ENCODE results near the gene IL1B.

Gene IL1B

DNA sequence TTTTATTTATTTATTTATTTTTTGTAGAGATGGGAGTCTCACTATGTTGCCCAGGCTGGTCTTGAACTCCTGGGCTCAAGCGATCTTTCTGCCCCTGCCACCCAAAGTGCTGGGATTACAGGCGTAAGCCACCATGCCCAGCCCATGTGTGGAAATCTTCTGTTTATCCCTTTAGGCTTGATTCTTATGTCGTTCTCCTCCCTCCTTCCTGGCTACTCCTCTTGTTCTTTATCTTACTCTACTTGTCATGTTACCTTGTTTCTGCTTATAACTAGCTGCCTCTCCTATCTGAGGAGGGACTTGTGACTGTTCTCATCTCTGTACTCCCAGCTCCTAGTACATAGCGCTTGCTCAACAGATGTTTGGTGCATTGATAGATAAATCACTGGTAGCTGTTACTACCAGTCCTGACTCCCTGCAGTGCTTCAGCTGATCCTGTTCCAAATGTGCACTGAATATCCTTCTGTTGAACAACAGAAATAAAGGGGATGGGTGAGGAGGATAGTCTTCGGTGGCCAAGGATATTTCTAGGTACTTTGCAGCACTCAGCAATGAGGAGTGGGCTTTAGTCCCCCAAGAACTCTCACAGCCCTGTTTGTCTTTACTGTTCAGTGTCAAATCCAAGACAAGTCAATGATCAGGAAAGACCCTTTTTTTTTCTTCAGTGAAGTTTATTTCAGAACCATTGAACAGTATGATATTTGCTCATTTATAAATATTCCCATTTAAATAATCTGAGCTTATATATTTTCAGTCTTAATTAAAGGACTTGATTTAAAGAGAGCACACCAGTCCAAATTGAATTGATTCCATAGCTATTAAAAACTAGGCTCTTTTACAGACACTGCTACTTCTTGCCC is 7.2 kb downstream of the IL1B start:
- TF ChIP-seq, protein P1, sequence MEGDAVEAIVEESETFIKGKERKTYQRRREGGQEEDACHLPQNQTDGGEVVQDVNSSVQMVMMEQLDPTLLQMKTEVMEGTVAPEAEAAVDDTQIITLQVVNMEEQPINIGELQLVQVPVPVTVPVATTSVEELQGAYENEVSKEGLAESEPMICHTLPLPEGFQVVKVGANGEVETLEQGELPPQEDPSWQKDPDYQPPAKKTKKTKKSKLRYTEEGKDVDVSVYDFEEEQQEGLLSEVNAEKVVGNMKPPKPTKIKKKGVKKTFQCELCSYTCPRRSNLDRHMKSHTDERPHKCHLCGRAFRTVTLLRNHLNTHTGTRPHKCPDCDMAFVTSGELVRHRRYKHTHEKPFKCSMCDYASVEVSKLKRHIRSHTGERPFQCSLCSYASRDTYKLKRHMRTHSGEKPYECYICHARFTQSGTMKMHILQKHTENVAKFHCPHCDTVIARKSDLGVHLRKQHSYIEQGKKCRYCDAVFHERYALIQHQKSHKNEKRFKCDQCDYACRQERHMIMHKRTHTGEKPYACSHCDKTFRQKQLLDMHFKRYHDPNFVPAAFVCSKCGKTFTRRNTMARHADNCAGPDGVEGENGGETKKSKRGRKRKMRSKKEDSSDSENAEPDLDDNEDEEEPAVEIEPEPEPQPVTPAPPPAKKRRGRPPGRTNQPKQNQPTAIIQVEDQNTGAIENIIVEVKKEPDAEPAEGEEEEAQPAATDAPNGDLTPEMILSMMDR (conservative IDR thresholded peaks at IDR 0.05; ENCODE audit: low read depth, low read length) = no peak
- Histone ChIP-seq H3K4me2 (no peak overlapping the region), H3K27ac (no peak overlapping the region), H2AFZ (ENCODE audit: low read depth) (no peak overlapping the region), H4K20me1 (ENCODE audit: insufficient read depth) (no peaks in the 10 kb centered on the region), H3K4me1 (ENCODE audit: low read depth, poor library complexity, severe bottlenecking) (no peaks in the 10 kb centered on the region), H3K79me2 (ENCODE audit: insufficient read depth, low read depth) (no peaks in the 10 kb centered on the region), H3K4me3 (IDR thresholded peaks at IDR 0.05; ENCODE audit: insufficient read depth, low read depth, low read length) (no peak overlapping the region), H3K36me3 (ENCODE audit: insufficient read depth) (no peaks in the 10 kb centered on the region), H3K9ac (no peak overlapping the region), H3K27me3 (ENCODE audit: insufficient read depth, low read depth) (no peaks in the 10 kb centered on the region)

DNA sequence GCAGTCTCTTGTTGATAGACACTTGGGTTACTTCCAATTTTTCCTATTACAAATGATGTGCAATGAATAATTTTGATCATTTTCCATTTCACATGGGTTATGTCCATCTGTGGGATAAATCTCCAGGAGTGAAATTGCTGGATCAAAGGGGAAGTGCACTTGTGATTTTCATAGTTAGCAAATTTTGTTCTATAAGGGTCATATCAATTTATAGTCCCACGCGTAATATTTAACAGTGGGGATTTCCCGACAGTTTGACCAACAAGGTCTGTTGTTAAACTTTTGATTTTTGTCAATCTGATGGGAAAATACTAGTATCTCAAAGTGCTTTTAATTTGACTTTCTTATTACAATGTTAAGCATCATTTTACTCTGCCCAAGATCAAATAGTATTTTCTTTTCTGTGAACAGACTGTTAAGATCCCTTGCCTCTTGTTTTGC is 8.3 kb downstream of the IL1B start:
- TF ChIP-seq, protein P1 (conservative IDR thresholded peaks at IDR 0.05; ENCODE audit: low read depth, low read length) = no peak
- Histone ChIP-seq H3K4me3 (IDR thresholded peaks at IDR 0.05; ENCODE audit: insufficient read depth, low read depth, low read length) (no peak overlapping the region), H3K36me3 (ENCODE audit: insufficient read depth) (no peaks in the 10 kb centered on the region), H2AFZ (ENCODE audit: low read depth) (no peak overlapping the region), H3K4me1 (ENCODE audit: low read depth, poor library complexity, severe bottlenecking) (no peaks in the 10 kb centered on the region), H3K4me2 (no peak overlapping the region), H3K27me3 (ENCODE audit: insufficient read depth, low read depth) (no peaks in the 10 kb centered on the region), H3K9ac (no peak overlapping the region), H3K79me2 (ENCODE audit: insufficient read depth, low read depth) (no peaks in the 10 kb centered on the region), H4K20me1 (ENCODE audit: insufficient read depth) (no peaks in the 10 kb centered on the region), H3K27ac (no peak overlapping the region)

DNA sequence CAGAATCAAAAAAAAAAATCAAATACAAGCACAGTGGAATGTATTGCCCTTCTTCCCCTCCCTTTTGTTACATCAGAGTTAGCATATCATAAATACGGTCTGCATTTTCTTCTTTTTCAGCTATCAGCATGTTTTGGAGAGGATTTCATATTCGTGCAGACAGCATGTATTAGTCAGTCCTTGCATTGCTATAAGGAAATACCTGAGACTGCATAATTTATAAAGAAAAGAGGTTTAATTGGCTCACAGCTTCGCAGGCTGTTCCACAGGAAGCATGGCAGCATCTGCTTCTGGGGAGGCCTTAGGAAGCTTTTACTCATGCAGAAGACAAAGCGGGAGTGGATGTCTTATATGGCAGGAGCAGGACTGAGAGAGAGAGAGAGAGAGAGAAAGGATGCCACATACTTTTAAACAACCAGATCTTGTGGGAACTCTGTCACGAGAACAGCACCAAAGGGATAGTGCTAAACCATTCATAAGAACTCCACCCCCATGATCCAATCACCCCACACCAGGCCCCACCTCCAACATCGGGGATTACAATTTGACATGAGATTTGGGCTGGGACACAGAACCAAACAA is 8.9 kb downstream of the IL1B start:
- Histone ChIP-seq H3K27ac (no peak overlapping the region), H3K27me3 (ENCODE audit: insufficient read depth, low read depth) (no peaks in the 10 kb centered on the region), H3K4me3 (IDR thresholded peaks at IDR 0.05; ENCODE audit: insufficient read depth, low read depth, low read length) (no peak overlapping the region), H2AFZ (ENCODE audit: low read depth) (no peak overlapping the region), H3K79me2 (ENCODE audit: insufficient read depth, low read depth) (no peaks in the 10 kb centered on the region), H3K36me3 (ENCODE audit: insufficient read depth) (no peaks in the 10 kb centered on the region), H4K20me1 (ENCODE audit: insufficient read depth) (no peaks in the 10 kb centered on the region), H3K4me1 (ENCODE audit: low read depth, poor library complexity, severe bottlenecking) (no peaks in the 10 kb centered on the region), H3K9ac (no peak overlapping the region), H3K4me2 (no peak overlapping the region)
- TF ChIP-seq, protein P1 (conservative IDR thresholded peaks at IDR 0.05; ENCODE audit: low read depth, low read length) = no peak

DNA sequence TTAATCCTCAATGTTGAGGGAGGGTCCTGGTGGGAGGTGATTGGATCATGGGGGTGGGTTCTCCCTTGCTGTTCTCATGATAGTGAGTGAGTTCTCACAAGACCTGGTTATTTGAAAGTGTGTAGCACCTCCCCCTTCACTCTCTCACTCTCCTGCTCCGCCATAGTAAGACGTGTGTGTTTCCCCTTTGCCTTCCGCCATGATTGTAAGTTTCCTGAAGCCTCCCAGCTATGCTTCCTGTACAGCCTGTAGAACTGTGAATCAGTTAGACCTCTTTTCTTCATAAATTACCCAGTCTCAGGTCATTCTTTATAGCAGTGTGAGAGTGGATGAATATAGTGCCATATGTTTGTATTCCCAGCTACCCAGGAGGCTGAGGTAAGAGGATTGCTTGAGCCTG is 9.6 kb downstream of the IL1B start:
- no peak overlapping the region for H3K9ac ChIP-seq
- no peaks in the 10 kb centered on the region for H4K20me1 ChIP-seq (ENCODE audit: insufficient read depth)
- H3K27ac ChIP-seq = no peak overlapping the region
- no peak overlapping the region for H3K4me2 ChIP-seq
- TF ChIP-seq, protein P1 (conservative IDR thresholded peaks at IDR 0.05; ENCODE audit: low read depth, low read length) = no peak
- no peaks in the 10 kb centered on the region for H3K79me2 ChIP-seq (ENCODE audit: insufficient read depth, low read depth)
- no peaks in the 10 kb centered on the region for H3K27me3 ChIP-seq (ENCODE audit: insufficient read depth, low read depth)
- no peak overlapping the region for H3K4me3 ChIP-seq (IDR thresholded peaks at IDR 0.05; ENCODE audit: insufficient read depth, low read depth, low read length)
- no peak overlapping the region for H2AFZ ChIP-seq (ENCODE audit: low read depth)
- H3K36me3 ChIP-seq (ENCODE audit: insufficient read depth) = no peaks in the 10 kb centered on the region
- no peaks in the 10 kb centered on the region for H3K4me1 ChIP-seq (ENCODE audit: low read depth, poor library complexity, severe bottlenecking)
